SU-DHL-6 (cell line): ENCODE results near the gene STAC.

Experiments
- H2AFZ ChIP-seq: fragments of 200-600 bp; sonication (generic); 2 replicates; pipeline ENCODE4 v1.6.1; 2014; ENCODE audit warnings: low read depth, mild to moderate bottlenecking, moderate library complexity, mixed read lengths, antibody characterized with exemption, low read length; ENCODE audit not compliant: severe bottlenecking
- H3F3A ChIP-seq: fragments of 200-600 bp; shearing (Covaris generic); 2 replicates; pipeline ENCODE4 v1.6.0; 2016; ENCODE audit warnings: antibody characterized with exemption, mild to moderate bottlenecking; ENCODE audit not compliant: insufficient read depth
- H3K27ac ChIP-seq: fragments of 200-600 bp; sonication (generic); 2 replicates; pipeline ENCODE4 v1.5.1; 2016; ENCODE audit warnings: low read depth, mild to moderate bottlenecking, low read length, moderate library complexity, mixed read lengths
- H3K27me3 ChIP-seq: fragments of 200-600 bp; sonication (generic), shearing (Covaris generic); 2 replicates; pipeline ENCODE4 v1.6.0; 2014; ENCODE audit warnings: mild to moderate bottlenecking, low read length
- H3K36me3 ChIP-seq: fragments of 200-600 bp; sonication (generic); 2 replicates; pipeline ENCODE4 v1.6.1; 2014; ENCODE audit warnings: mild to moderate bottlenecking, low read length, mixed read lengths
- H3K4me2 ChIP-seq: fragments of 300-600, 200-600 bp; shearing (Covaris generic), sonication (generic); 2 replicates; pipeline ENCODE4 v1.6.0; 2014; ENCODE audit warnings: low read length, low read depth, mild to moderate bottlenecking; ENCODE audit not compliant: poor library complexity, severe bottlenecking
- H3K4me3 ChIP-seq: fragments of 200-600 bp; sonication (generic); 2 replicates; pipeline ENCODE4 v1.5.1; 2014; ENCODE audit warnings: antibody characterized with exemption, low read length, mild to moderate bottlenecking, mixed read lengths; ENCODE audit not compliant: insufficient read depth, poor library complexity, severe bottlenecking
- H3K79me2 ChIP-seq: fragments of 200-600 bp; sonication (generic); 2 replicates; pipeline ENCODE4 v1.6.1; 2014; ENCODE audit warnings: mild to moderate bottlenecking, low read length, moderate library complexity; ENCODE audit not compliant: insufficient read depth
- H3K9ac ChIP-seq: fragments of 200-600 bp; sonication (generic); 2 replicates; pipeline ENCODE4 v1.7.0; 2014; ENCODE audit warnings: mild to moderate bottlenecking, low read length
- H3K9me2 ChIP-seq: fragments of 200-600 bp; sonication (generic); replicated peaks from 2 replicates; pipeline ENCODE4 v1.6.1; 2014; ENCODE audit warnings: low read length; ENCODE audit not compliant: insufficient read depth
- H3K9me3 ChIP-seq: fragments of 200-600 bp; sonication (generic); 2 replicates; pipeline ENCODE4 v1.6.1; 2014; ENCODE audit warnings: low read length, mixed read lengths; ENCODE audit not compliant: insufficient read depth
- H4K20me1 ChIP-seq: fragments of 200-600 bp; sonication (generic); 2 replicates; pipeline ENCODE4 v1.6.1; 2014; ENCODE audit warnings: low read depth, mild to moderate bottlenecking, antibody characterized with exemption, low read length, moderate library complexity, mixed read lengths
- CTCF ChIP-seq: fragments of 200-600 bp; sonication (generic); IDR thresholded peaks from one replicate; pipeline ENCODE4 v1.5.1; 2017; ENCODE audit warnings: antibody characterized with exemption, mild to moderate bottlenecking, low read length, moderate library complexity; ENCODE audit not compliant: insufficient read depth, poor library complexity, severe bottlenecking
- EZH2phosphoT487 ChIP-seq: fragments of 200-600 bp; sonication (generic), shearing (Covaris generic); conservative IDR thresholded peaks from 2 replicates; pipeline ENCODE4 v1.6.1; 2018; ENCODE audit warnings: mild to moderate bottlenecking, antibody characterized with exemption, low read length, moderate library complexity, mixed read lengths

The STAC gene

GRCh38 chr3:36591959-36592358, 211.7 kb downstream of the STAC start:
- Histone ChIP-seq H3K27ac (no peak overlapping the region), H3K4me2 (no peak overlapping the region), H3K27me3 (no peaks in the 10 kb centered on the region), H3F3A (no peaks in the 10 kb centered on the region), H2AFZ (no peak overlapping the region), H3K36me3 (no peaks in the 10 kb centered on the region), H3K9ac (no peak overlapping the region), H3K4me3 (no peak overlapping the region), H3K9me3 (no peaks in the 10 kb centered on the region), H4K20me1 (no peaks in the 10 kb centered on the region), H3K79me2 (no peaks in the 10 kb centered on the region), H3K9me2 (no peaks in the 10 kb centered on the region)
- TF ChIP-seq EZH2phosphoT487: no peak
- TF ChIP-seq CTCF: no peak

- Histone ChIP-seq H3K79me2 (no peaks in the 10 kb centered on the region), H3K27ac (no peak overlapping the region), H3K9me2 (no peaks in the 10 kb centered on the region), H3K36me3 (no peaks in the 10 kb centered on the region), H2AFZ (no peak overlapping the region), H3K27me3 (no peaks in the 10 kb centered on the region), H4K20me1 (no peaks in the 10 kb centered on the region), H3K4me3 (no peak overlapping the region), H3K9me3 (no peaks in the 10 kb centered on the region), H3F3A (no peaks in the 10 kb centered on the region), H3K9ac (no peak overlapping the region), H3K4me2 (no peak overlapping the region)
- TF ChIP-seq EZH2phosphoT487 (no peak), CTCF (no peak)
These were observed 215.2 kb downstream of the STAC start for GRCh38 chr3:36595511-36595910.

- H3K27me3 ChIP-seq: no peaks in the 10 kb centered on the region
- H3K4me3 ChIP-seq: no peak overlapping the region
- H3K36me3 ChIP-seq: no peaks in the 10 kb centered on the region
- H4K20me1 ChIP-seq: no peaks in the 10 kb centered on the region
- no peaks in the 10 kb centered on the region for H3K9me3 ChIP-seq
- no peak overlapping the region for H3K27ac ChIP-seq
- H3F3A ChIP-seq: no peaks in the 10 kb centered on the region
- no peak overlapping the region for H3K4me2 ChIP-seq
- no peaks in the 10 kb centered on the region for H3K9me2 ChIP-seq
- H3K79me2 ChIP-seq: no peaks in the 10 kb centered on the region
- H3K9ac ChIP-seq: no peak overlapping the region
- H2AFZ ChIP-seq: no peak overlapping the region
- TF ChIP-seq EZH2phosphoT487: no peak
- no peak for TF ChIP-seq CTCF
These were observed 216.1 kb downstream of the STAC start for GRCh38 chr3:36596419-36596818.
